ENCODE measurements around the gene TMEM253. TPM values are rescaled to one million over a fixed set of nuclear protein-coding genes. Genes with fewer than 3 reads are reported as not detected.

Gene TMEM253
- total and polyA plus RNA-seq, 9 of the 15 experiments (the other 6 are each of a cell fraction or from before 2014, with no cell fraction given): 0.11 to 0.61 (median 0.26) TPM; not detected in 3

- Histone ChIP-seq H3K4me3 (no peak overlapping the region), H4K20me1 (replicated peaks; ENCODE audit: control insufficient read depth, insufficient read depth, low read length) (no peaks in the 10 kb centered on the region), H3K4me2 (ENCODE audit: insufficient read depth, low read length) (no peak overlapping the region), H3K79me2 (ENCODE audit: control insufficient read depth, insufficient read depth, low read length) (no peaks in the 10 kb centered on the region), H3K27me3 (ENCODE audit: control insufficient read depth in 2 of 2, insufficient read depth in 2 of 2, low read length in 2 of 2) (no peaks in the 10 kb centered on the region), H3K9me3 (replicated peaks; ENCODE audit: control insufficient read depth, insufficient read depth, low read depth, low read length) (no peaks in the 10 kb centered on the region), H3K36me3 (ENCODE audit: control insufficient read depth, insufficient read depth, low read length) (peaks cover 5% of the 10 kb centered on the region; the same call in 1 of the 3 replicates), H3K4me1 (replicated peaks in 1 of 2; ENCODE audit: control insufficient read depth in 2 of 2, insufficient read depth in 2 of 2, low read length in 2 of 2) (peaks cover 0 to 32% of the 10 kb centered on the region in 2 experiments; a peak in 2 of 5 replicates), H3K9me1 (ENCODE audit: control insufficient read depth, insufficient read depth, low read length) (no peaks in the 10 kb centered on the region), H3K27ac (ENCODE audit: extremely low read depth, low read depth, low read length) (no peak overlapping the region), H3K9ac (ENCODE audit: insufficient read depth in 1 of 2, low read depth in 2 of 2, low read length in 2 of 2) (no peak overlapping the region), H2AFZ (ENCODE audit: low read depth, low read length) (no peak overlapping the region)
- no peak for FAIRE-seq
- TF ChIP-seq HCFC1 (IDR thresholded peaks at IDR 0.05; ENCODE audit: low read depth, low read length) (no peak), ZSCAN29 (IDR thresholded peaks at IDR 0.05) (no peak)
- intact Hi-C loops (cut with micrococcal nuclease) (no loop called here), in situ Hi-C loops (cut with MboI) (no loop called here)
- WGBS (ENCODE audit: insufficient coverage, low coverage, missing lambda C conversion rate): 50% methylated on average over 2 of the region's 4 CpGs
- ChIA-PET CTCF (ENCODE audit: low intra/inter-chr PET ratio) (interaction anchor here (0.7 kb wide), 1 partner anchor 480 kb away, joined by 3 read pairs; no protein-coding TSS in a partner anchor), POLR2A (interaction anchor here (0.6 to 1.5 kb wide), 2 partner anchors 13 to 147 kb away, joined by 4 read pairs; no protein-coding TSS in a partner anchor)
- no peak for DNase-seq (ENCODE audit: extremely low read depth in 1 of 4, low spot score in 3 of 4)
- no peak for ATAC-seq
- BruUV-seq (replicated peaks): no TSS peak
Observed at GRCh38 chr14:21088687-21089086, 12.2 kb upstream of the TMEM253 start.

DNA sequence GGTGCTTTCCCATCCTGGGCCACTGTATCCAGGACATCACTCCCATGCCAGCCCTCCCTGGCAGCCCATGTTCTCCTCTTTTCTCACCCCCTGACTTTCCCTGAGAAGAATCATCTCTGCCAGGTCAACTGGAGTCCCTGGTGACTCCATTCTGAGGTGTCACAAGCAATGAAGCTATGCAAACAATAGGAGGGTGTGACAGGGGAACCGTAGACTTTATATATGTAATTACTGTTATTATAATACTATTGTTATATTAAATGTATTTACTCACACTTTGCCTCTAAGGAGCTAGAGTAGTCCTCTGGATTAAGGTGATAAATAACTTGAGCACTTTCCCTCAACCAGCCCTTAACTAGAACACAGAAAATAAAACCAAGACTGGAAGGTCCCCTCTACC lies 11.6 kb upstream of the TMEM253 start:
- Histone ChIP-seq H3K4me3 (no peak overlapping the region), H3K27ac (ENCODE audit: extremely low read depth, low read depth, low read length) (no peak overlapping the region), H4K20me1 (replicated peaks; ENCODE audit: control insufficient read depth, insufficient read depth, low read length) (no peaks in the 10 kb centered on the region), H3K9me3 (replicated peaks; ENCODE audit: control insufficient read depth, insufficient read depth, low read depth, low read length) (no peaks in the 10 kb centered on the region), H3K9ac (ENCODE audit: insufficient read depth in 1 of 2, low read depth in 2 of 2, low read length in 2 of 2) (no peak overlapping the region), H3K9me1 (ENCODE audit: control insufficient read depth, insufficient read depth, low read length) (no peaks in the 10 kb centered on the region), H2AFZ (ENCODE audit: low read depth, low read length) (no peak overlapping the region), H3K79me2 (ENCODE audit: control insufficient read depth, insufficient read depth, low read length) (no peaks in the 10 kb centered on the region), H3K36me3 (ENCODE audit: control insufficient read depth, insufficient read depth, low read length) (peaks cover 5% of the 10 kb centered on the region; the same call in 1 of the 3 replicates), H3K4me2 (ENCODE audit: insufficient read depth, low read length) (no peak overlapping the region), H3K27me3 (ENCODE audit: control insufficient read depth in 2 of 2, insufficient read depth in 2 of 2, low read length in 2 of 2) (no peaks in the 10 kb centered on the region), H3K4me1 (replicated peaks in 1 of 2; ENCODE audit: control insufficient read depth in 2 of 2, insufficient read depth in 2 of 2, low read length in 2 of 2) (peaks cover 2 to 29% of the 10 kb centered on the region in 2 experiments; a peak in 3 of 5 replicates)
- intact Hi-C loops (cut with micrococcal nuclease): no loop called here
- ChIA-PET POLR2A (interaction anchor here (1.5 kb wide), 1 partner anchor 146 kb away, joined by 4 read pairs; no protein-coding TSS in a partner anchor), CTCF (ENCODE audit: low intra/inter-chr PET ratio) (interaction anchor here (0.7 kb wide), 1 partner anchor 480 kb away, joined by 3 read pairs; no protein-coding TSS in a partner anchor)
- in situ Hi-C loops (cut with MboI): no loop called here
- WGBS (ENCODE audit: insufficient coverage, low coverage, missing lambda C conversion rate): 50% methylated on average over 1 of the region's 1 CpG
- DNase-seq (ENCODE audit: extremely low read depth in 1 of 4, low spot score in 3 of 4): no peak
- no peak for ATAC-seq
- TF ChIP-seq, protein P1, sequence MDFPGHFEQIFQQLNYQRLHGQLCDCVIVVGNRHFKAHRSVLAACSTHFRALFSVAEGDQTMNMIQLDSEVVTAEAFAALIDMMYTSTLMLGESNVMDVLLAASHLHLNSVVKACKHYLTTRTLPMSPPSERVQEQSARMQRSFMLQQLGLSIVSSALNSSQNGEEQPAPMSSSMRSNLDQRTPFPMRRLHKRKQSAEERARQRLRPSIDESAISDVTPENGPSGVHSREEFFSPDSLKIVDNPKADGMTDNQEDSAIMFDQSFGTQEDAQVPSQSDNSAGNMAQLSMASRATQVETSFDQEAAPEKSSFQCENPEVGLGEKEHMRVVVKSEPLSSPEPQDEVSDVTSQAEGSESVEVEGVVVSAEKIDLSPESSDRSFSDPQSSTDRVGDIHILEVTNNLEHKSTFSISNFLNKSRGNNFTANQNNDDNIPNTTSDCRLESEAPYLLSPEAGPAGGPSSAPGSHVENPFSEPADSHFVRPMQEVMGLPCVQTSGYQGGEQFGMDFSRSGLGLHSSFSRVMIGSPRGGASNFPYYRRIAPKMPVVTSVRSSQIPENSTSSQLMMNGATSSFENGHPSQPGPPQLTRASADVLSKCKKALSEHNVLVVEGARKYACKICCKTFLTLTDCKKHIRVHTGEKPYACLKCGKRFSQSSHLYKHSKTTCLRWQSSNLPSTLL (IDR thresholded peaks at IDR 0.05): no peak
- TF ChIP-seq ZNF740 (CRISPR knock-in tag; IDR thresholded peaks at IDR 0.05) (no peak), ZNF740 (tag; IDR thresholded peaks at IDR 0.05) (no peak), HOMEZ (CRISPR knock-in tag; IDR thresholded peaks at IDR 0.05) (no peak), NR2C2 (CRISPR knock-in tag; IDR thresholded peaks at IDR 0.05) (no peak), NR2C2 (tag; IDR thresholded peaks at IDR 0.05) (no peak), SMARCB1 (IDR thresholded peaks at IDR 0.05; ENCODE audit: insufficient read length, low read depth) (no peak), ESRRB (CRISPR knock-in tag; IDR thresholded peaks at IDR 0.05; ENCODE audit: borderline replicate concordance) (no peak)
- FAIRE-seq: no peak
- no TSS peak for BruUV-seq (replicated peaks)

Measured in K562 (cell line).